22Rv1 (cell line): Measurements from ENCODE around the gene COX5A.

Source experiments
- CTCF ChIP-seq: fragments of 450-650 bp; IDR thresholded peaks from 2 replicates; pipeline ENCODE4 v1.5.1; 2017; ENCODE audit warnings: mild to moderate bottlenecking
- ZFX ChIP-seq: fragments of 450-650 bp; IDR thresholded peaks from 2 replicates; pipeline ENCODE4 v1.6.1; 2017; ENCODE audit warnings: antibody characterized with exemption, borderline replicate concordance

DNA sequence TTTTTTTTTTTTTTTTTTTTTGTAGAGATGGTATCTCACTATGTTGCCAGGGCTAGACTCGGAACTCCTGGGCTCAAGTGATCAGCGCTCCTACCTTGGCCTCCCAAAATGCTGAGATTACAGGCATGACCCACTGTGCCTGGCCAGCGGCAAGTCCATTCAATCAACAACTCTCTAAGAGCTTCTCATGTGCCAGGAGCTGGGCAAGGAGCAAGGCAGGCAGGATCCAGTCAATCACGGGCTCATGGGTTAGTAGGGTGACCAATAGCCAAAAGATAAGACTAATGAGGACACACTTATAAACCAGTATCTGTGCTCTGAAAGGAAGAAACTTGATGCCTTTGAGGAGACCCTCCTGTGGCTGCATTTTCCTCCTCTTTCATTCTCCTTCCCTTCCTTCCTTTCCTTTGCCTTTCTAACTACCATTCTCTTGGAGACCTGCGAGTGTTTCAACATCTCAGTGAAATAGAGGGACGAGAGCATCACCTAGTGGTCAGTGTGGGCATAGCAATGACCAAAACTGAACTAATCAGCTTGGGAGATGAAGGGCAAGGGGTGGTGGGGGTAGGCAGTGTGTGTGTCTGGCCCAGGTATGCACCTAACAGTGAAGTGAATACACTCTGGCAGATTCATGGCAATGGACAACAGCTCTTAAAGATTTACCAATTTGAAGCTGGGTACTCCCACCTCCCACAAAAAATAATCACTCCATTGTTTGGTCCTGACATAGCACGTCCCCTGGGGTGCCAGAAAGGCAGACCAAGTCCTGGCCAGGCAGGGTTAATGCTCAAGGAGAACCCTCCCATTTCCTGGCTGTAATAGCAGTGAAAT, 12.4 kb upstream of the COX5A start:
- TF ChIP-seq CTCF: peak; percentile 96
- TF ChIP-seq ZFX: no peak
